Measurements from ENCODE around the gene IL15RA. TPM values are rescaled to one million over a fixed set of nuclear protein-coding genes. Genes with fewer than 3 reads are reported as not detected.
"Not testable (repeated sequence)": the region's sequence is repeated elsewhere in the genome, so short reads cannot be mapped to it uniquely, and the experiment has no call there.

IL15RA gene
- polyA plus RNA-seq, 3 donors = 1.2 to 2.0 (median 1.8) TPM

DNA sequence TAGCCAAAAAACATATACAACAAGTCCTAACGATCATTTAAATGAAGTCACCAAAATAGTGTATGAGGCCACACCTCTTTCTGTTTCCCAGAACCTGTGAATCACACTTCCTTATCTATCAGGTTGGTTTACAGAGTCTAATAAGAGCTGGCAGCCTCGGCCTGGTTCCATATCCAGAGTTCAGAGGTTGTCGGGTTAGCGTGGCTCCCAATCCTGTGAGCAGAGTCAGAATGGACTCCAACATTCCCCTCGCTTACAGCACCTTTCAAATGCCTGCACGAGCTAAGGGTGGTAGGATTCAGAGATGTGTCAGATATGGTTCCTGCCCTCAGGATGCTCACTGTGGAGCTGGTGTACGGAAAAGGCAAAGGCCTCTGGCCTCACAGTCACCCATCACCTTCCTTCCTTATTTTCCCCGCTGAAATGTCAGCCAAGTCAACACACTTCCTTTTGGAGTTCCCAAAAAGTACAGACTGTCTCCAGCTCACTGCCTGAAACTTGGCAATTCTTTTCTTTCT is 6.0 kb downstream of the IL15RA start:
- DNase-seq (ENCODE audit: low read depth in 3 of 3, low spot score in 2 of 3) = no peak

DNA sequence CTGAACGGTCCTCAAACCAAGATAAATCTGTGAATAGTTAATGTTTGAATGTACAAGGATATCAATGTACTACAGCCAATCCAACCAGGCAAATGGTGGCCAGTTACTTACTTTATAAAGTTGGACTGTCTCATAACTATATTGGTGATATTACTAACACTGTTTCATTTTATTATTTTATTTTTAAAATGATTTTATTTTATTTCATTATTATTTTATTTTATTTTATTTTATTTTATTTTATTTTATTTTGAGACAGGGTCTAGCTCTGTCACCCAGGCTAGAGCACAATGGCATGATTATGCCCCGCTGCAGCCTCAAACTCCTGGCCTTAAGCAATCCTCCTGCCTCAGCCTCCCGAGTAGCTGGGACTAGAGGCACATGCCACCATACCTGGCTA is 6.8 kb downstream of the IL15RA start:
- no peak for DNase-seq (ENCODE audit: low read depth in 3 of 3, low spot score in 2 of 3)

- DNase-seq (ENCODE audit: low read depth in 3 of 3, low spot score in 2 of 3) = no peak
Measured at GRCh38 chr10:5970066-5970465, 7.3 kb downstream of the IL15RA start.

DNA sequence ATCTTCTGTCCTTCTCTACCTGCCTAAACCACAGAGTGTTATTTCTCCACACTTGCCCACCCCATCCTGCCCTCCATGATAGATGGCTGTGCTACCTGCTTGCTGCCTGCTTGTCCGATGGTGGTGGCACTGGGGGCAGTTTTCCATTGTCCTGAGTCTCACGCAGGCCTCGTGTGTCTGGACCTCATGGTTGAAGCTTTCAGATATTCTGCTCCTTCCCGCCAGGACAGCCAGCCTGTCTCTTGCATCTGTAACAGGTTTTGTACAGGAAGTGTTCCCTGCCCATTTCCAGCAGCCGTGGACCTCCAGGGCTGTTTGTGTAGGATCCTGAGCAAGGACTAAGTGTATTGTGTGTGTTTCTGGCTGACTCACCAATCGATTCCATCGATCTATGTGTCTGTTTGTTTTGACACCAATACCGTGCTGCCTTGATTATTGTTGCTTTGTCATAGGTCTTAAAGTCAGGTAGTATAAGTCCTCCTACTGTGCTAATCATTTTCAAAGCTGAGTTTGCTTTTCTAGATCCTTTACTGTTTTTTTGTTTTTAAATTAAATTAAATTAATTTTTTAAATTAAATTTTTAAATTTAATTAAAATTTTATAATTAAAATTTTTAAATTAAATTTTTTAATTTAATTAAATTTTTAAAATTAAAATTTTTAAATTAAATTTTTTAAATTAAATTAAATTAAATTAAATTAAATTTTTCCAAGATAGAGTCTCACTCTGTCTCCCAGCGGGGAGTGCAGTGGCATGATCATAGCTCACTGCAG is 8.5 kb downstream of the IL15RA start:
- no peak for DNase-seq (ENCODE audit: low read depth in 3 of 3, low spot score in 2 of 3)

- no peak for DNase-seq (ENCODE audit: low read depth in 3 of 3, low spot score in 2 of 3)
Measured at GRCh38 chr10:5968037-5968680, 9.2 kb downstream of the IL15RA start.

GRCh38 chr10:5965266-5965665 is 12.1 kb downstream of the IL15RA start:
- no peak for DNase-seq (ENCODE audit: low read depth in 3 of 3, low spot score in 2 of 3)

GRCh38 chr10:5964736-5965135 is 12.6 kb downstream of the IL15RA start:
- DNase-seq (ENCODE audit: low read depth in 3 of 3, low spot score in 2 of 3) = no peak

DNA sequence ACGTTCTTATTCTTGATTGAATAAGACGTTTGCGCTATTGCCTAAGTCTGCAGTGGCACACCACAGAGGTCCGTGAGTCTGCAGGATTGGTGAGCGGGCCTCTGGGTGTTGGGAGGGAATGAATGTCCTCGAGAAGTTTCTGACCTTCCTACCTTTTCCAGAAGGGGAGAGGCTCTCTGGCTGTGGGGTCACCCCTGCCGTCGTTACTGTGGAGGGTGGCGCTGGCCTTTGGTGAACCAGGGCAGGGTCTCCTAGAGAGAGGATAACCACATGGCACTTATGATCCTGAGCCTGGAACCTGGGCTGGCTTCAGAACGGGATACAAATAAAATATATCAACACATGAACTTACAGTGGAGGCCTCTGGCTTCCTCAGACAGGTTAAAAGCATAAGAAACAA is 13.8 kb downstream of the IL15RA start:
- no peak for DNase-seq (ENCODE audit: low read depth in 3 of 3, low spot score in 2 of 3)

GRCh38 chr10:5963071-5963470 is 14.3 kb downstream of the IL15RA start:
- DNase-seq (ENCODE audit: low read depth in 3 of 3, low spot score in 2 of 3) = no peak

DNA sequence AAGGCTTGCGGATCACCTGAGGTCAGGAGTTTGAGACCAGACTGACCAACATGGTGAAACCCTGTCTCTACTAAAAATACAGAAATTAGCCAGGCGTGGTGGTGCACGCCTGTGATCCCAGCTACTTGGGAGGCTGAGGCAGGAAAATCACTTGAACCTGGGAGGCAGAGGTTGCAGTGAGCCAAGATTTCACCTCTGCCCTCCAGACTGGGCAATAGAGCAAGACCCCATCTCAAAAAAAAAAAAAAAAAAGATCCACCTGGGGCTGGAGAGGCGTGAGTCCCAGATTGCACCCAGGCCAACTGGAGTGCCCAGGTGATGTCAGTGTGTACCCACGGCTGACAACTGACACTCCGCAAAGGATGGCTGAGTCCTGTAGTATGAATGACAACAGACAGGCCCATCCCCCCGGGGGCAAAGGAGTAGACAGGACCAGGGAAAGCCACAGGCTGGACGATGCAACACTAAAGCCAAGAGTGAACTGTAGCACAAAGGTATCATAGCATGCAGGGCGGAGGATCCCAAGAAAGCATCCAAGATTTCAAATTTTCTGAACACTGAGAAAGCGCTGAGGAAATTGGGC is 14.9 kb downstream of the IL15RA start:
- not testable (repeated sequence) for DNase-seq (ENCODE audit: low read depth in 3 of 3, low spot score in 2 of 3)

GRCh38 chr10:5961405-5962100 is 15.8 kb downstream of the IL15RA start:
- no peak for DNase-seq (ENCODE audit: low read depth in 3 of 3, low spot score in 2 of 3)

GRCh38 chr10:5960973-5961275 is 16.4 kb downstream of the IL15RA start:
- DNase-seq (ENCODE audit: low read depth in 3 of 3, low spot score in 2 of 3) = not testable (repeated sequence)

GRCh38 chr10:5960070-5960972 is 17.0 kb downstream of the IL15RA start:
- no peak for DNase-seq (ENCODE audit: low read depth in 3 of 3, low spot score in 2 of 3)

DNA sequence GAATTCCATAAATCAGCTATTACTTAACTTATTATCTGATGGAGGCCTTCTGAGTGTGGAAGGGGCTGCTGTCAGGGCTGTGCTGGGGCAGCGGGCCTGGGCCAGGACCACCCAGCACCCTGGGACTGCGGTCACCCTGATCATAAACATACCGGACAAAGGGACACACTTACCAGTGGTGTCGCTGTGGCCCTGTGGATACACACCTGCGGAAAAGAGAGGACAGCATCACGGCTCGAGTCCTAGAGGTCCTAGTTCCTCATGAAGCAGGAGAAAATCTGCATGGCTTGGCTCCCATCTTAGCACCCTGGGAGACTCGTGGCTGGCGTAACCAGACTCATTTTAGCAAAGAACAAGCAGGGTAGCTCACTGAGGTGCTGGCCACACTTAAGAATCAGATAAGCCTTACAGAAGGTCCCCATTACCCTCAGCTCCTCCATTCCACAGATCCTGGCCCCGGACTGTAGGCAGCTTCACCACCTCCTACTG is 17.7 kb downstream of the IL15RA start:
- DNase-seq (ENCODE audit: low read depth in 3 of 3, low spot score in 2 of 3) = no peak

DNA sequence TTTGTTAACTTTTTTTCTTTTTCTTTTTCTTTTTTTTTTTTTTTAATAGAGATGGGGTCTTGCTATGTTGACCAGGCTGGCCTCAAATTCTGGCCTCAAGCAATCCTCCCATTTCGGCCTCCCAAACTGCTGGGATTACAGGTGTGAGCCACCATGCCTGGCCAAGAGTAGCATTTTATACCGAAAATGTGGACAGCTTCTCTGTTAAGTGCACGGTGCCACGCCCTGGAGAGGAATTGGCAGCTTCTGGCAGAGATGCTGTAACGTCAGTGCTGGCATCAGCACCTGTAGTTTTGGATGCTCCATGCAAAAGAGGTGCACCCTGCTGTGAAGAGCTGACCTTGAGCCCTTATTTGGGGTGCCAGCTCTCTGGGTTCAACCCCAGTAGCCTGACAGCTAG is 18.2 kb downstream of the IL15RA start:
- no peak for DNase-seq (ENCODE audit: low read depth in 3 of 3, low spot score in 2 of 3)

GRCh38 chr10:5958675-5959074 is 18.7 kb downstream of the IL15RA start:
- no peak for DNase-seq (ENCODE audit: low read depth in 3 of 3, low spot score in 2 of 3)

- no peak for DNase-seq (ENCODE audit: low read depth in 3 of 3, low spot score in 2 of 3)
Measured at GRCh38 chr10:5958077-5958476, 19.3 kb downstream of the IL15RA start.

GRCh38 chr10:5956146-5956936 is 21.0 kb downstream of the IL15RA start:
- no peak for DNase-seq (ENCODE audit: low read depth in 3 of 3, low spot score in 2 of 3)

DNA sequence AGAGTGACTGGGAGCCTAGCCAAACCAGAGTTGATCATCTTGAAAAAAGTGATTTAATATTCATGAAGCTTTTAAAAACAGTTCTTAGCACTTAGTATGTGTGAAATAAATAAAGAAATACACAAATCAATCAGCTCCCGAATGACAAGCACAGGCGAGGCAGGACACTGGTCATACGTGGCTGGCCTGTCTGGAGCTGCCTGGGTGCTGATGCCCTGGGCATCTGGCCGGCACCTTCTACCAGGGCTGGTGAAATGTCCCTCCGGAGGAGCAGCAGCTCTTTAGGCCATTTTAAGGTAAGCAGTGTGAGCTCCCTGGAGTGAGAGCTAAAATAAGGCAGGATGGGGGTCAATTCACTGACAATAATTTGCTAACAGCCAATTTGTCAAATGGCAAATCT is 23.7 kb downstream of the IL15RA start:
- DNase-seq (ENCODE audit: low read depth in 3 of 3, low spot score in 2 of 3) = no peak

Data from right renal cortex interstitium (tissue), 3 donors.